SJCRH30 (cell line): ENCODE data around the gene TLE4. TPM values are rescaled to one million over a fixed set of nuclear protein-coding genes. Genes with fewer than 3 reads are reported as not detected.
"Not testable (repeated sequence)": the region's sequence is repeated elsewhere in the genome, so short reads cannot be mapped to it uniquely, and the experiment has no call there.

Experiments
- DNase-seq, 2 experiments: peaks; one replicate each; pipeline ENCODE4 v3.0.0-alpha.2; 2015 to 2020
- H3K27ac ChIP-seq: fragments of 250-450 bp; sonication (Bioruptor Pico); 2 replicates; pipeline ENCODE4 v1.5.1; 2020; ENCODE audit warnings: mild to moderate bottlenecking, moderate library complexity
- H3K27me3 ChIP-seq: fragments of 250-450 bp; sonication (Bioruptor Pico); 2 replicates; pipeline ENCODE4 v1.5.1; 2020; ENCODE audit warnings: mild to moderate bottlenecking, moderate library complexity
- H3K36me3 ChIP-seq: fragments of 250-450 bp; sonication (Bioruptor Pico); 2 replicates; pipeline ENCODE4 v1.5.1; 2020; ENCODE audit warnings: mild to moderate bottlenecking, moderate library complexity
- H3K4me1 ChIP-seq: fragments of 250-450 bp; sonication (Bioruptor Pico); 2 replicates; pipeline ENCODE4 v1.5.1; 2020; ENCODE audit warnings: mild to moderate bottlenecking, moderate library complexity
- H3K4me3 ChIP-seq: fragments of 250-450 bp; sonication (Bioruptor Pico); 2 replicates; pipeline ENCODE4 v1.5.1; 2020; ENCODE audit warnings: mild to moderate bottlenecking, moderate library complexity
- H3K9me3 ChIP-seq: fragments of 250-450 bp; sonication (Bioruptor Pico); replicated peaks from 2 replicates; pipeline ENCODE4 v1.5.1; 2020; ENCODE audit warnings: mild to moderate bottlenecking, moderate library complexity
- total RNA-seq: library from RNA; depleted of rRNA; stranded (reverse); fragments of >200 nt; shearing (Covaris generic); gene quantifications from 2 replicates; pipeline ENCODE4 v1.2.3, GENCODE V29; 2014

The TLE4 gene
- total RNA-seq, 1 experiment from 2014 or later, result 103 TPM

DNA sequence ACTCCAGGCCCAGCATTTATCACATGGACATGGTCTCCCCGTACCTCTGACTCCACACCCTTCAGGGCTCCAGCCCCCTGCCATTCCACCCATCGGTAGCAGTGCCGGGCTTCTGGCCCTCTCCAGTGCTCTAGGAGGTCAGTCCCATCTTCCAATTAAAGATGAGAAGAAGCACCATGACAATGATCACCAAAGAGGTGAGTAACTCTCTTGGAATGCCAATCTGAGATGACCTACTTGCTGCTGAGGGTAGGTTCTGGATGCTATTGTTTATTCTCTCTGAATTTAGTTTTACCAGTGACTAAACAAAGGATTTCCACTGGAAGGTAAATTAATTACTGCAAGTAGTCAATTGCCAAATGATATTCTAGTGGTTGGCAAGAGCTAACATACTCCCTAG, 80.8 kb downstream of the TLE4 start:
- H3K4me3 ChIP-seq, result no peak overlapping the region
- H3K27me3 ChIP-seq, result no peaks in the 10 kb centered on the region
- no peaks in the 10 kb centered on the region for H3K9me3 ChIP-seq
- no peaks in the 10 kb centered on the region; the same call in 1 of the 2 replicates for H3K4me1 ChIP-seq
- H3K27ac ChIP-seq, result no peak overlapping the region
- no peak for DNase-seq
- peaks cover 44% of the 10 kb centered on the region for H3K36me3 ChIP-seq

- H3K27me3 ChIP-seq, H3K4me3 ChIP-seq, DNase-seq, H3K4me1 ChIP-seq, H3K27ac ChIP-seq, H3K9me3 ChIP-seq: not testable (repeated sequence)
- peaks cover 46% of the 10 kb centered on the region for H3K36me3 ChIP-seq
Measured at GRCh38 chr9:79654591-79655382, 83.0 kb downstream of the TLE4 start.

DNA sequence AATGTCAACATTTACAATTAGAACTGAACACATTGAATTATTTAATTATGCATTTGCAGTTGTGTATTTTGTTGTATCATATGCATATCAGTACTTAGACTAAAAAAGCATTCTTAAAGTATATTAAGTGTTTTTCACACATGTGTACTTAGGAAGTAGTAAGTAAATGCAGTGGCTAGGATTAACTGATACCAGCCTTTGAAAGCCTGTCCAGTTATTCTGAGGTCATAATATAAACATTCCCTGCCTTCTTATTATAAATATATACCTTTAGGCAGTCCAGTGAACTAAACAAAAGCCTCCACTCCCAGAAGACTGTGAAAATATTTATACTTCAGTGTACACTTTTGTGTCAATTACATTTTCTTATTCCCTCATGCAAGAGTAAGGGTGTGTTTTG, 83.8 kb downstream of the TLE4 start:
- peaks cover 2% of the 10 kb centered on the region for H3K4me1 ChIP-seq
- no peaks in the 10 kb centered on the region for H3K9me3 ChIP-seq
- no peaks in the 10 kb centered on the region for H3K27me3 ChIP-seq
- no peak overlapping the region for H3K27ac ChIP-seq
- no peak for DNase-seq
- no peak overlapping the region for H3K4me3 ChIP-seq
- peaks cover 46% of the 10 kb centered on the region for H3K36me3 ChIP-seq

- no peak overlapping the region for H3K27ac ChIP-seq
- no peak for DNase-seq
Measured at GRCh38 chr9:79656169-79656568, 84.4 kb downstream of the TLE4 start.

DNA sequence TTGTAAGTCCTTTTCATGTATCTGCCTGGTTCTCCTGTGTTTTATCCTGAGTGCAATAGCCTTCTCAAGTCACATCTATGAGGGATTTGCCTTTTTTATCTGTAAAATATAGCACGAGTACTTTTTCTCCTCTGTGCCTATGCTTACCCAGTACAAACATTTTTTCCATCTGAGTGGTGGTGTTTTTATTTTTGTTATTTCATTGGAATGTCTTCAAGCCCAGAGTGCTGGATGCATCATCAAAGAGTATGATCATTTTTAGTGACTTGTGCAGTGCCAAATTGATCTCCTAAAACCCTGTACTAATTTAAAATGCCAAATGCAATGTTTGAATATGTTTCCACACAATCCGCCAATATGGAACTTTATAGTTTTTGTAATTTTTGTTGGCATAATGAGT, 86.1 kb downstream of the TLE4 start:
- Histone ChIP-seq H3K4me1 (peaks cover 18% of the 10 kb centered on the region), H3K4me3 (no peak overlapping the region), H3K27me3 (no peaks in the 10 kb centered on the region), H3K9me3 (no peaks in the 10 kb centered on the region), H3K27ac (no peak overlapping the region), H3K36me3 (peaks cover 40% of the 10 kb centered on the region)
- no peak for DNase-seq

More at GRCh38 chr9:79656169-79656568, 84.4 kb downstream of the TLE4 start:
- peaks cover 6% of the 10 kb centered on the region for H3K4me1 ChIP-seq
- H3K36me3 ChIP-seq, result peaks cover 46% of the 10 kb centered on the region
- no peak overlapping the region for H3K4me3 ChIP-seq
- H3K27me3 ChIP-seq, result no peaks in the 10 kb centered on the region
- no peaks in the 10 kb centered on the region for H3K9me3 ChIP-seq

GRCh38 chr9:79658926-79659325, 87.2 kb downstream of the TLE4 start:
- H3K27me3 ChIP-seq, result no peaks in the 10 kb centered on the region
- no peak for DNase-seq
- no peak overlapping the region for H3K27ac ChIP-seq
- H3K36me3 ChIP-seq, result peaks cover 29% of the 10 kb centered on the region
- peaks cover 26% of the 10 kb centered on the region for H3K4me1 ChIP-seq
- no peaks in the 10 kb centered on the region for H3K9me3 ChIP-seq
- no peak overlapping the region for H3K4me3 ChIP-seq

DNA sequence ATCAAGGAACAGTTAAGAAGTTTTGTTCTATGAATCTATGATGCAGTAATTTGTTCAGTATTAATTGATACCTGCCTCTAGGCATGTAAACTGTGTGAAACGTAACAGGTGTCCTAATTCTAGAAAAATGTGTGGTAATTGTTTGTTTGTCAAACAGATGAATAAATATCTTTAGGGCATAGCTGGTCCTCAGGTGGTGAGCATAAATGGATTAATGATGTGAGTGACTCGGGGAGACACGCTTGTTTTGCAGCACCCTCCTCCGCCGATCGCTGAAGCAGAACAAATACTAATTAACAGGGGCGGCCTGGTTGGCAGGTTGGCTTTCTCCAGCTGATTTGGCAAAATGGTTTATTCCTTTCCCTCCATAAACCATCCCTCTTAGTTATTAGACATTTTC, 88.8 kb downstream of the TLE4 start:
- Histone ChIP-seq H3K9me3 (no peaks in the 10 kb centered on the region), H3K27me3 (no peaks in the 10 kb centered on the region), H3K27ac (no peak overlapping the region), H3K4me1 (peaks cover 37% of the 10 kb centered on the region), H3K4me3 (no peak overlapping the region), H3K36me3 (peaks cover 20% of the 10 kb centered on the region)
- DNase-seq, result peak; percentile 32 to 40

DNA sequence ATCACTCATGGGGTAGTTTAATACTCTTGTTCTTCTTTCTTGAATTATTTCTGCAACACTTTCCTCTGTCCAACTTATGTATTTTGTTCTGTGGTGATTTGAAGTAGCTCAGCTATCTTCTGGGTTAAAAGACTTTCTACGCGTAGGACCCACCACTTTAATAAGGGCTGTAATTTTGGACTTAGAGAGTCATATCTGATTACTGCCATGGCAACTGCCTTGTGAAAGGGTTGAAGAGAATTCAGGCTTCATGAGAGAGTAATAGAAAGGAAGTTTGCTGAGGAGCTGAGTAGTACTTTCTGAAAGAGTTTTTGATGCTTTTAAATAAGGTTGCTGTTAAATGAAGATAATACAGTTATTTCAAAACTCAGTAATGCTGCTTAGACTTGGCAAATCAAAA, 89.5 kb downstream of the TLE4 start:
- Histone ChIP-seq H3K36me3 (peaks cover 22% of the 10 kb centered on the region), H3K9me3 (no peaks in the 10 kb centered on the region), H3K27me3 (no peaks in the 10 kb centered on the region), H3K27ac (no peak overlapping the region), H3K4me1 (peaks cover 37% of the 10 kb centered on the region), H3K4me3 (no peak overlapping the region)
- no peak for DNase-seq

- no peak overlapping the region; the same call in 1 of the 2 replicates for H3K27ac ChIP-seq
- H3K4me1 ChIP-seq, result peaks cover 37% of the 10 kb centered on the region
- no peak overlapping the region for H3K4me3 ChIP-seq
- no peaks in the 10 kb centered on the region for H3K27me3 ChIP-seq
- H3K9me3 ChIP-seq, result no peaks in the 10 kb centered on the region
- DNase-seq, result no peak
- peaks cover 17% of the 10 kb centered on the region for H3K36me3 ChIP-seq
Measured at GRCh38 chr9:79661886-79662536, 90.2 kb downstream of the TLE4 start.

GRCh38 chr9:79662537-79662956, 90.8 kb downstream of the TLE4 start:
- no peak overlapping the region; the same call in 1 of the 2 replicates for H3K27ac ChIP-seq

DNA sequence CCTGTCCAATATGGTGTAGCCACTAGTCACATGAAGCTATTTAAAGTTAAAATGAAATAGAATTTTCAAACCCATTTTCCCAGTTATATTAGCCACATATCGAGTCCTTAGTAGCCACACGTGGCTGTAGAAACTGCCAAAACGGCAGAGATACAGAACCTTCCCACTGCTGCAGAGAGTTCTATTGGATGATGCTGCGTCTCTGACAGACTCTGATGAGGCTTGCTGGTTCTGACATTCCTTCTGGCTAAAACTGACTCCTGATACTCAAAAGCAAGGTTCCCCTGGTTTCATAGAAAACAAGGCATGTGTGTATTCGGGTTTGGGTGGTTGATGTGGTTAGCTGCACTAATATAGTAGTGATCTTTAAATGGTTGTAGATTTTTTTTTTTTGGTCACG, 91.5 kb downstream of the TLE4 start:
- Histone ChIP-seq H3K4me1 (peaks cover 46% of the 10 kb centered on the region), H3K27ac (peak overlapping the region; percentile 0; the same call in 1 of the 2 replicates), H3K9me3 (no peaks in the 10 kb centered on the region), H3K4me3 (no peak overlapping the region; the same call in 1 of the 2 replicates), H3K36me3 (peaks cover 15% of the 10 kb centered on the region), H3K27me3 (no peaks in the 10 kb centered on the region)
- peak in 1 of 2 experiments; percentile 29 for DNase-seq

More at GRCh38 chr9:79662537-79662956, 90.8 kb downstream of the TLE4 start:
- Histone ChIP-seq H3K4me3 (no peak overlapping the region), H3K36me3 (peaks cover 15% of the 10 kb centered on the region), H3K27me3 (no peaks in the 10 kb centered on the region), H3K4me1 (peaks cover 38% of the 10 kb centered on the region), H3K9me3 (no peaks in the 10 kb centered on the region)
- DNase-seq, result peak in 1 of 2 experiments; percentile 34

DNA sequence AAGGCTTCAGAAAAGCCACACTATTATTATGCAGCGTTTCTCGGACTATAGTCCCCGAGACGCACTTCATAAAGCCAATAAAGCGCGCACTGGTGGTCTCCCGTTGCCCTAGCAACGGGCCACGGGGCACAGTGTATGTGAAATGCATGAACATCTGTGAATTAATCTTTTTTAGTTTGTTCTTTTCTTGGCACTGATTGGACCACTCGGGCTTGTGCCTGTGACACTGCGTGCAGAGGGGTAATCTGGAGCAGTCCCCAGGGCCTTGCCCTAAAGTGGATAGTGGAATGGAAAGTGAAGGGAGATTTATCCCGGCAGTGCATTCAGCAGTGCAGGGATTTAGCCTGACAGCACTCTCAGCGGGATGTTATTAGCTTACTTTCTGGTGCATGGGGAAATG, 92.1 kb downstream of the TLE4 start:
- Histone ChIP-seq H3K27ac (peak overlapping the region; percentile 0; the same call in 1 of the 2 replicates), H3K9me3 (no peaks in the 10 kb centered on the region)
- peak; percentile 79 to 81 for DNase-seq

GRCh38 chr9:79664375-79664831, 92.6 kb downstream of the TLE4 start:
- Histone ChIP-seq H3K36me3 (peaks cover 9% of the 10 kb centered on the region), H3K4me1 (peaks cover 50% of the 10 kb centered on the region), H3K27me3 (no peaks in the 10 kb centered on the region), H3K9me3 (no peaks in the 10 kb centered on the region), H3K4me3 (peak overlapping the region; percentile 2; the same call in 1 of the 2 replicates), H3K27ac (no peak overlapping the region; the same call in 1 of the 2 replicates)
- DNase-seq, result no peak

More for the DNA sequence above, 92.1 kb downstream of the TLE4 start:
- H3K36me3 ChIP-seq, result peaks cover 10% of the 10 kb centered on the region
- H3K27me3 ChIP-seq, result no peaks in the 10 kb centered on the region
- H3K4me3 ChIP-seq, result peak overlapping the region; percentile 2; the same call in 1 of the 2 replicates
- H3K4me1 ChIP-seq, result peaks cover 50% of the 10 kb centered on the region

- DNase-seq, result no peak
- Histone ChIP-seq H3K4me1 (peaks cover 50% of the 10 kb centered on the region), H3K27me3 (no peaks in the 10 kb centered on the region), H3K27ac (no peak overlapping the region), H3K36me3 (peaks cover 12% of the 10 kb centered on the region; the same call in 1 of the 2 replicates), H3K9me3 (no peaks in the 10 kb centered on the region), H3K4me3 (no peak overlapping the region)
Measured at GRCh38 chr9:79665369-79665768, 93.6 kb downstream of the TLE4 start.

DNA sequence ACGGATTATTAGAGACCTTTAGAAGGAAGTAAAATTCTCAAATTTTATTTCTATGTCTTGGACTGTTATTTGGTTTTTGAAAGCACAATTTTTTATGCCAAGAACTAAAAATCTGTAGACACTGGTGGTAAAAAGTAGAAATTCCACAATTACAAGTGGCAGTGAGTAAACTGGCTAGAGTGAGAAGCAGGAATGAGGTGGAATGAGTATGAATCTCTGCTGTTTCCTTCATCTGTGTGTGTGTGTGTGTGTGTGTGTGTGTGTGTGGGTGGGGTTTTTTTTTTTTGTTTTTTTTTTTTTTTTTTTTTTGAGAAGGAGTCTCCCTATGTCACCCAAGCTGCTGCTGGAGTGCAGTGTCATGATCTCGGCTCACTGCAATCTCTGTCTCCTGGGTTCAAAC, 94.2 kb downstream of the TLE4 start:
- Histone ChIP-seq H3K9me3 (no peaks in the 10 kb centered on the region), H3K27ac (no peak overlapping the region), H3K4me3 (no peak overlapping the region), H3K36me3 (peaks cover 14% of the 10 kb centered on the region), H3K4me1 (peaks cover 47% of the 10 kb centered on the region), H3K27me3 (no peaks in the 10 kb centered on the region)
- DNase-seq, result no peak
